ENCODE results near the gene CDR2L.

GRCh38 chr17:74981318-74981978 is 6.0 kb upstream of the CDR2L start:
- no peak for TF ChIP-seq CTCF (IDR thresholded peaks at IDR 0.05; ENCODE audit: low read length)
- no peak for TF ChIP-seq EZH2 (optimal IDR thresholded peaks at IDR 0.05; ENCODE audit: low read depth, low read length)
- no peak for TF ChIP-seq EZH2phosphoT487 (IDR thresholded peaks at IDR 0.05; ENCODE audit: low read length)
